ENCODE measurements around the gene GALNT17.

Gene GALNT17

DNA sequence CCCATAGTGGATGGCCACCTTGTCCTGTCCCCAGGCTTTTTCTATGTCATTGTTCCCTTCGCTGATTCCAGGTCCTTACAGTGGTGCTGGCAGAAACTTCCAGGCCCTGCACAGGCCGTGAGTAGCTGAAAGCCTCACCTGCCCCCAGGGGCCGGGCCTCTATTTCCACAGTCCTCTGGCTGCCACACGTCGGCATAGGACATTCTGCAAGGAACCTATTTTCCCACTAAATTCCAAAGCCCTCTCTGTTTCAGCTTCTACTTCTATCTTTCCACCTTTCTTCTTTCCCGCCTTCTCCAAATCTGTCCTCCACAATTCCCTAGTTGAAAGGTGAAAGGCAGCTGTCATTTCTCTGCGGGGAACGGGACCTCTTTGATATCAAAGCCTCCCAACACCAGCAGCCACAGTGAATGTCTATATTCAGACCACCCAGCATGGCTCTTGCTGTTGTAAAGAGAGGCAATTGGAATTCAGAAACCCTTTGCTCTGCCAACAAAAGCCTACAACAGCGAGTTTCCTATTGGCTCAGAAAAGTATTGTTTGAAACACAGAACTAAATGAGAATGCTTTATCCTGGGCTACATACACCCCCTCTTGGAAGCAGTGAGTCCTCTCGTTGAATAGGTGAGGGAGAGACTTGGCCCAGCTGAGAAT lies 607.7 kb downstream of the GALNT17 start:
- DNase-seq (ENCODE audit: low read depth): no peak

DNA sequence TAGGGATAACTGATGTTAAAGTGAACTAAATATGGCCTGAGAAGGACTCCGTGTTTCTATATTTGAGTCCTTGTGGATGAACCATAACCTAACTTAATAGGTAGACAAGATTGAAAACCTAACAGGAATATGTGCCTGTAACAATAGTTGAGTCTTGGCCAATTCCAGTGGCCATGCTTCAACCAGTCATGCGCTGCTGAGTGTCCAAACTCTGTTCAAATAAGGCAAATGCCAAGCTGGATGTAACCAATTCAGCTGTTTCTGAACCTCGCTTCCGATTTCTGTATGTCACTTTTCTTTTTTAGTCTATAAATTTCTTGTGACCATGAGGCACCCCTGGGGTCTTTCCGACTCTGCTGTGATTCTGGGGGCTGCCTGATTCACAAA lies 608.2 kb downstream of the GALNT17 start:
- no peak for DNase-seq (ENCODE audit: low read depth)

GRCh38 chr7:71746006-71746405 lies 614.1 kb downstream of the GALNT17 start:
- no peak for DNase-seq (ENCODE audit: low read depth)

GRCh38 chr7:71750290-71750689 lies 618.3 kb downstream of the GALNT17 start:
- no peak for DNase-seq (ENCODE audit: low read depth)

GRCh38 chr7:71752171-71752935 lies 620.4 kb downstream of the GALNT17 start:
- DNase-seq (ENCODE audit: low read depth): no peak

DNA sequence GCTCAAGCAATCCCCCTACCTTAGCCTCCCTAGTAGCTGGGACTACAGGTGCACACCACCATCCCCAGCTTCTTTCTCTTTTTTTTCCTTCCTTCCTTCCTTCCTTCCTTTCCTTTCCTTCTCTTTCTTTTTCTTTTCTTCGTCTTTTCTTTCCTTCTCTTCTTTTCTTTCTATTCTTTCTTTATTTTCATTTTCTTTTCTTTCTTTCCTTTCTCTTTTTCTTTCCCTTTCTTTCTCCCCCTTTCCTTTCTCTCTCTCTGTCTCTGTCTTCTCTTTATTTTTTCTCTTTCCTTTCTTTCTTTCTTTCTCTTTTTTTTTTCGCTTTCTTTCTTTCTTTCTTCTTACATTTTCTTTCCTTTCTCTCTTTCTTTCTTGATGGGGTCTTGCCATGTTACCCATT lies 621.3 kb downstream of the GALNT17 start:
- no peak for DNase-seq (ENCODE audit: low read depth)

- no peak for DNase-seq (ENCODE audit: low read depth)
Observed at GRCh38 chr7:71753956-71754664, 622.2 kb downstream of the GALNT17 start.

DNA sequence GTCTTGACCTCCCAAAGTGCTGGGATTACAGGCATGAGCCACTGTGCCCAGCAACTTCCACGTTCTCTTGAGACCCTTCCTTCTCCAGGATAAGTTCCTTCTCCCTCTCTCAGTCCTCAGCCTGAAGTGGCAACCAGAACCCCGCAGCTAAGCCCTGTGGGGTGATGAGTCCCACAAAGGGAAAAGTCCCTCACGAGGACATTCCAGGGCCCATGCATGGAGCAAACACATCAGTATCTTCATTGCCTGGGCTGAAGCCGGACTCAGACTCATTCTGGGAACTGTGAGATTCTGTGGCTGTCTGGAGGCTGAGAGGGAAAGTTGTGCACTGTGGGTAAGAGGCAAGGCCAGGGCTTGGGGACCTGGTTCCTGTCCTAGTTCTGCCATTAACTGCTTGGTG lies 622.9 kb downstream of the GALNT17 start:
- no peak for DNase-seq (ENCODE audit: low read depth)

DNA sequence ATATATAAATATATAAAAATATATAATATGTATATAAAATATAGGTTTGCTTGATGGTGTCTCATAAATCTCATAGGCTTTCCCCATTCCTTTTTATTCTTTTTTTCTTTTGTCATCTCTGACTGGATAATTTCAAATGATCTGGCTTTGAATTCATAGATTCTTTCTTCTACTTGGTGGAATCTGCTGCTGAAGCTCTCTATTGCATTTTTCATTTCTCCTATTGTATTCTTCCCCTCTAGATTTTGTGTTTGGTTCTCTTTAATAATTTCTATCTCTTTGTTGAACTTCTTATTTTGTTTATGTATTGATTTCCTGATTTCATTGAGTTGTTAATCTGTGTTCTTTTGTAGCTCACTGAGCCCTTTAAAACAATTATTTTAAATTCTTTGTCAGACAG lies 629.4 kb downstream of the GALNT17 start:
- no peak for DNase-seq (ENCODE audit: low read depth)
